Gastrocnemius medialis (tissue), 4 donors: ENCODE data around the gene TEAD4.
A peak's percentile ranks its signal among the peaks of the same experiment; 100 is the strongest.

Experiments used
- CTCF ChIP-seq, 5 experiments: fragments of 450-650 bp in 3 of 5; fragments of 200-600 bp in 2 of 5; sonication (generic) in 2 of 5; IDR thresholded peaks in 4 of 5; conservative IDR thresholded peaks in 1 of 5; 1 replicate in 4 of 5; 2 replicates in 1 of 5; pipeline ENCODE4 v1.5.1; 2016 to 2019; ENCODE audit warnings: antibody characterized with exemption in 5 of 5, mild to moderate bottlenecking in 3 of 5, moderate library complexity in 3 of 5
- POLR2A ChIP-seq, 2 donors: fragments of 450-650 bp; IDR thresholded peaks; one replicate each; pipeline ENCODE4 v1.6.1; 2017; ENCODE audit warnings: antibody characterized with exemption in 2 of 2, mild to moderate bottlenecking in 2 of 2, moderate library complexity in 2 of 2

GRCh38 chr12:3041558-3042164 lies 82.5 kb downstream of the TEAD4 start:
- TF ChIP-seq CTCF (IDR thresholded peaks at IDR 0.05 in 4 of 5, conservative IDR thresholded peaks at IDR 0.05 in 1 of 5): peak; percentile 48 to 79 (median 64)
- TF ChIP-seq POLR2A (IDR thresholded peaks at IDR 0.05): no peak
